GM12891 (cell line): Measurements from ENCODE around the gene THAP10. TPM values are rescaled to one million over a fixed set of nuclear protein-coding genes. Genes with fewer than 3 reads are reported as not detected.
"Not testable (repeated sequence)": the region's sequence is repeated elsewhere in the genome, so short reads cannot be mapped to it uniquely, and the experiment has no call there.

Source experiments
- DNase-seq: peaks from one replicate; pipeline ENCODE4 v3.0.0; 2011; ENCODE audit warnings: low spot score; ENCODE audit not compliant: insufficient read length
- FAIRE-seq: peaks from 2 replicates; lab custom pipeline; 2011; peaks lifted over from hg19 to GRCh38; lab: Jason Lieb, UNC
- PAX5 ChIP-seq: IDR thresholded peaks from 2 replicates; pipeline ENCODE4 v1.6.1; 2011; ENCODE audit warnings: low read length, moderate library complexity, mild to moderate bottlenecking; ENCODE audit not compliant: insufficient read depth, severe bottlenecking
- POLR2A ChIP-seq: IDR thresholded peaks from 2 replicates; pipeline ENCODE4 v1.6.1; 2011; ENCODE audit warnings: low read depth, low read length, control low read depth
- POLR2AphosphoS5 ChIP-seq: IDR thresholded peaks from 2 replicates; pipeline ENCODE4 v1.6.1; 2011; ENCODE audit warnings: low read depth, low read length, control low read depth
- POU2F2 ChIP-seq: IDR thresholded peaks from 2 replicates; pipeline ENCODE4 v1.6.1; 2011; ENCODE audit warnings: low read depth, mild to moderate bottlenecking, control low read depth, low read length, moderate library complexity
- SPI1 ChIP-seq: IDR thresholded peaks from 2 replicates; pipeline ENCODE4 v1.6.1; 2011; ENCODE audit warnings: low read depth, low read length, control low read depth
- TAF1 ChIP-seq: IDR thresholded peaks from 2 replicates; pipeline ENCODE4 v1.6.1; 2011; ENCODE audit warnings: low read depth, low read length, control low read depth
- polyA plus RNA-seq: library from polyadenylated mRNA; unstranded; fragments of >200 nt; gene quantifications from one replicate; pipeline ENCODE4 v1.2.1, GENCODE V29; 2012; ENCODE audit warnings: low read depth, missing spikeins, inconsistent platforms; ENCODE audit not compliant: missing spikeins

The THAP10 gene
- 0.44 TPM for polyA plus RNA-seq

DNA sequence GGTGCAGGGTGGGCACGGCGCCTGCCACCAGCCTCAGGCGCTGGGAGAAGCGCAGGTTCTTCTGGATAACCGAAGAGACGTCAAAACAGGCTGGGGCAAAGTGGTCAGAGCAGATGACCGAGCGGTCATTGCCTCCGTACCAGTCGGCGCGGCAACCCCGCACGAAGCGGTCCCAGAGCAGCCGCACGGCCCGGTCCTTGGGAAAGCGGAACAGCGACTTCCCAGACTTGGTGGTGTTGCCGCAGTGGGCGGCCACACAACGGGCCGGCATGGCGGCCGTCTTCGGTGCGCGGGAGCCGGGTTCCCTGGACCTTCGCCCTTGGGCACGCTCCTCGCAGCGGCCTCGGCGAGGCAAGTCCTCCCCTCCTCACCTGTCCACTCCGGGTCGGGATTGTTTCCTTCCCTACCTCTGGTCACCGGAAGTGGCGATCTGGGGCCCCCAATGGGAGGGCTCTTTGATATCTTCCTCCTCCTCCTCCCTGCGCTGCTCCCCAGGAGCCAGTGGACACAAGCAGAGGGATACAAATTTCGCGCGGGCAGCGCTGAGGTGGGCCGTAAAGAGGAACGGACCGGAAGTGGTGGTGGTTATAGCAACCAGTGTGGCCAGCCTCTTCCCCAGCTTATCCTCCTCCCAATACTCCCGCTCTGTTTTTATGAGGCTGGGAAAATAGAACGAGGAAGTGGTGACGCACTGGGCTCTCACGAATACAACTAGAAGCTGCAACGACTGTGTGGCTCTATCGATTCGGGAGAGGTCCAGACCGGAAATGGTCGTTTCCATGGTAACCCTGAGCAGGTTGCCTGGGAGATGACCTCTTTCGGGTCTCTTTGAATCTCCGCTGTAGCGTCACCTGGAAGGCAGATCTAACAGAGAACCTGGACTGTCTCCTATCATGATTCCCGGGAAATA is at the start of gene THAP10, which contains the start of gene LRRC49:
TSS of gene THAP10 (minus strand) at position 432 of the 910 bp plus-strand sequence. CDS start at position 271, 161 bp downstream.
TSS of gene LRRC49 (plus strand) at position 825 of the 910 bp plus-strand sequence. CDS start at position 894, 69 bp downstream.
- FAIRE-seq (peak; percentile 57), DNase-seq (peak; percentile 39)
- TF ChIP-seq TAF1 = no peak
- peak; percentile 38 for TF ChIP-seq SPI1

DNA sequence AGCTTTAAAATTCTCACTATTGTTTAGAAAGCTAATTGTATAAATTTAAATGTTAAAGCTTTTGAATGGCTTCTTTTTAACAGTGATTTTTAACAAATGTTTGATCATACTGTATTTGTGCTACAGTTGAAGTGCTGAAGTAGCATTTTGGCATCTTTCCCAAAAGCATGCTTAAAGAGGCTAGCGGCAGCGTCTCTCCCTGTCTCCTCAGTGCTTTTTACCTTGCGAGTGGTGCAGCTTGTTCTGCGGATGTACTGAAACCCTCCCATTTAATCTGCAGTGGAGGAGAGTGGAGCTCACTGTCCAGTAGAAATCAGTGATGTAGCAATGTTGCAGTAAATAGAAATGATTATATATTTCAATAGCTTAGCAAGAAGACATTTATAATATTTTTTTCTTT is 44.1 kb upstream of the THAP10 start:
- FAIRE-seq (no peak), DNase-seq (no peak)
- TF ChIP-seq SPI1 = no peak
- TF ChIP-seq POLR2A = no peak
- no peak for TF ChIP-seq PAX5
- no peak for TF ChIP-seq POLR2AphosphoS5
- no peak for TF ChIP-seq POU2F2
- no peak for TF ChIP-seq TAF1

DNA sequence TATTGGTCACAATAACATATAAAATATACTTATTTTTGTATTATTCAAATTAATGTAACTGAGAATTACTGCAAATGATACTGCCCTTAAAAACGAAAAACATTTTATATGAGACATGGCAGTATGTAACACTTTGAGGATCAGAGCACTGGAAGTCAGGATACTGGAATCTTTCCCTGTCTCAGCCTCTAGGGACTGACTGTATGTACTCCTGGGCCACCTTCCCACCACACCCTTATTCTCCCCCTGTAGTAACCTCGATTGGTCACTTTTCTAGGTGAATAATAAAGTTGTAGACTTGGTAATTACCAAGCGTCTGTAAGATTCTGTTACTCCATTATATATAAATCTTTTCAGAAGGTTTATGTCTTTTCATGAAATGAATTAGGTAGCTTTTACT is 43.4 kb upstream of the THAP10 start:
- DNase-seq = no peak
- FAIRE-seq = no peak
- no peak for TF ChIP-seq POU2F2
- no peak for TF ChIP-seq POLR2AphosphoS5
- TF ChIP-seq TAF1 = no peak
- no peak for TF ChIP-seq SPI1
- no peak for TF ChIP-seq POLR2A
- TF ChIP-seq PAX5 = no peak

DNA sequence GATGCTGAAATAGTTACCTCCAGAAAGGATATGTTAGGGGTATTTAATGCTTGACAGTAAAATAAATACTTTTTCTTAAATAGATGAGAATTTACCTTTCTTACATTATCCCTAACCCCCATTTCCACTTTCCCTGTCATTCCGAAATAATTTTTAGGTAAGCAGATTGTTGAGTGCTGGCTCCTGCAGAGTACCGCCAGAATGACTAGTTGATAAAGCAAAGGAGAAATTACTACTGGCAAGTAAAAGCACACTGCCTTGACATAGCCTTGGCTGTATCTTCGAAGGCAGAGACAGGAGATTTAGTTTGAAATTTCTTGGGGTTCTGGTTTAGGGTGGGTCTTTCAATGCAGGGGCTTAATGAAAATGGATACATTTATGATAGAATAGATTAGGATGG is 41.2 kb upstream of the THAP10 start:
- DNase-seq (no peak), FAIRE-seq (no peak)
- TF ChIP-seq POLR2A = no peak
- no peak for TF ChIP-seq SPI1
- TF ChIP-seq POU2F2 = no peak
- TF ChIP-seq TAF1 = no peak
- no peak for TF ChIP-seq PAX5

DNA sequence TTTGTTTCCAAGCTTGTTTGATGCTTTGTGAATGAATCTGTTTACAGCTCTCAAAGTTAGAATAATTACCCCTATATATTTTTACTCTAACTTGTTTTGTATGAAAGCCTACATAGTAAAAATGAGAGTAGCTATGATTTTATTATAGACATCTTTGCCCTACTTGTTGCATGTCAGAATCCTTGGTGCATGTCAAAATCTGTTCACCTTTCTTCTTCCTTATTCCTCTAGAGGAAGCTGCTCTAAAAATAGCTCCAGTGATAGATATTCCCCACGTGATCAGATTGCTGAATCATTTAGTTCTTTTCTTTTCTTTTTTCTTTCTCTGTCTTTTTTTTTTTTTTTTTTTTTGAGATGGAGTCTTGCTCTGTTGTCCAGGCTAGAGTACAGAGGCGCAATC is 40.2 kb upstream of the THAP10 start:
- no peak for FAIRE-seq
- TF ChIP-seq SPI1 (no peak), POLR2A (no peak), POLR2AphosphoS5 (no peak), POU2F2 (no peak), TAF1 (no peak), PAX5 (no peak)
- DNase-seq = no peak

DNA sequence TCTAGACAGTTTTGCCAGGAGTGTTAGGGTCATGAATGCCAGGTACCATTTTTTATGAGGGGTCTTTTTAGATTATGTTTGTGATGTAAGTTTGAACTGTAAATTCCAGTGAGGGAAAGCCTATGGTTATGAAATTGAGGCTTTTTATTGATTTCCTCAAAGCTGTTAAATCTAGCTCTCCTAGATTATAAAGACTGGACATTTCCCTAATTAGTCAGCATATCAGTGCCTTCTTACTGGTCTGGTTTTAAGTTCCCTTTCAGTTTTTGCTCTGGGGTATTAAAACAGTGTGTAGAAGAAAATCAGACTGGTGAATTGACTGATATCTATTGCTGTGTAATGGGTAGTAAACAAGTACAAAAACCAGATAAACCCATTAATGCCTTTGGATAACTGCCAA is 39.6 kb upstream of the THAP10 start:
- no peak for FAIRE-seq
- no peak for DNase-seq
- no peak for TF ChIP-seq POLR2AphosphoS5

DNA sequence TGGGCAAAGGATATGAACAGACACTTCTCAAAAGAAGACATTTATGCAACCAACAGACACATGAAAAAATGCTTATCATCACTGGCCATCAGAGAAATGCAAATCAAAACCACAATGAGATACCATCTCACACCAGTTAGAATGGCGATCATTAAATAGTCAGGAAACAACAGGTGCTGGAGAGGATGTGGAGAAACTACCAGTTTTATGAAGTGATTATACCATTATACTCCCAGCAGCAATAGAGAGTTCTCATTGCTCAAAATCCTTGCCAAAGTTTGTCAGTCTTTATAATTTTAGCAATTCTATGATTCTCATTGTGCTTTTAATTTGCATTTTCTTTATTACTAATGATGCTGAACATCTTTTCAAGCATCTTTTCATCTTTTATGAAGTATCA is 34.7 kb upstream of the THAP10 start:
- not testable (repeated sequence) for FAIRE-seq, DNase-seq

DNA sequence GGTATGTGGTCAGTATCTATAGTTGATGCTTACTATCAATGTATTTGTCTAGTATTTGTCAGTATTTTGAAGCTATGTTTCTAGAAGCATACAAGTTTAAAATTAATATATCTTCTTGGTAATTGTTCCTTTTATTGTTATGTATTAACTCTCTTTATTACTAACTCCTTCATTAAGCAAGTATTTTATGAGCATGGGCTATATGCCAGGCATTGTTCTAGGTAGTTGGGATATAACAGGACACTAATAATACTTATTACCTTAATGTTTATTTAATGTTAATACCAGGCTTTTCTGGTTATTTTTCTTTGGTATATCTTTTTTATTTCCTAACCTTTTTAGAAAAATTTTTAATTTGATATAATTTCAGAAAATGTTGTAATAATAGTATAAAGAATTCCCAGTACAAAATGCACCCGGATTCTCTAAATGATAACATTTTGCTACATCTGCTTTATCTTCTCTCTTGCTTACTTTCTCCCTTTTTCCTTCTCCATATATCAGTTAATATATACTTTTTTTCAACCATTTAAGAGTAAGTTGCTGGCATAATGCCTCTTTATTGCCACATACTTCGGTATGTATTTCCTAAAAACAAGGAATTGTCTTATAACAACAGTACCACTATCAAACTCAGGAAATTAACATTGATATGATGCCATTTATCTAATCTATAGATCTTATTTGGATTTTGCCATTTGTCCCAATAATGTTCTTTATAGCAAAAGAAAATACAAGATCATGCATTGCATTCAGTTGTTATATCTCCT is 31.3 kb upstream of the THAP10 start:
- TF ChIP-seq POU2F2 (no peak), SPI1 (no peak), TAF1 (no peak), POLR2A (no peak), POLR2AphosphoS5 (no peak), PAX5 (no peak)
- DNase-seq = no peak
- no peak for FAIRE-seq

DNA sequence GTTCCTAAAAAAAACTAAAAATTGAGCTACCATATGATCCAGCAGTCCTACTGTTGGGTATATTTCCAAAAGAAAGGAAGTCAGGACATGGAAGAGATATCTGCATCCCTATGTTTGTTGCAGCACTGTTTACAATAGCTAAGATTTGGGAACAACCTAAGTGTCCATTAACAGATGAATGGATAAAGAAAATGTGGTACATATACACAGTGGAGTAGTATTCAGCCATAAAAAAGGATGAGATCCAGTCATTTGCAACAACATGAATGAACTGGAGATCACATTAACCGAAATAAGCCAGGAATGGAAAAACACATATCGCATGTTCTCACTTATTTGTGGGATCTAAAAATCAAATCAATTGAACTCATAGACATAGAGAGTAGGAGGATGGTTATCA is 29.9 kb upstream of the THAP10 start:
- FAIRE-seq = no peak
- no peak for DNase-seq
- TF ChIP-seq POLR2AphosphoS5 = no peak
- no peak for TF ChIP-seq POU2F2
- no peak for TF ChIP-seq TAF1
- TF ChIP-seq SPI1 = no peak
- TF ChIP-seq PAX5 = no peak
- TF ChIP-seq POLR2A = no peak
